NCI-H2196 (cell line): ENCODE results near the gene ATXN7L1.

Experiments
- DNase-seq: peaks from one replicate; lab custom pipeline; 2025; ENCODE audit not compliant: unreplicated experiment; lab: John Stamatoyannopoulos, UW

Gene ATXN7L1

GRCh38 chr7:105876091-105876963 lies at the start of gene ATXN7L1:
TSS of gene ATXN7L1 (minus strand) at chr7:105876599. CDS start at chr7:105876558, 41 bp downstream.
- DNase-seq = peak; percentile 97

- DNase-seq = no peak
Observed at GRCh38 chr7:105926131-105926530, 49.7 kb upstream of the ATXN7L1 start.

- no peak for DNase-seq
Observed at GRCh38 chr7:105924945-105925344, 48.5 kb upstream of the ATXN7L1 start.

- DNase-seq = no peak
Observed at GRCh38 chr7:105920766-105921165, 44.4 kb upstream of the ATXN7L1 start.

- no peak for DNase-seq
Observed at GRCh38 chr7:105917659-105918058, 41.3 kb upstream of the ATXN7L1 start.

- no peak for DNase-seq
Observed at GRCh38 chr7:105916603-105917002, 40.2 kb upstream of the ATXN7L1 start.

GRCh38 chr7:105913947-105914346 lies 37.5 kb upstream of the ATXN7L1 start:
- no peak for DNase-seq

- DNase-seq = no peak
Observed at GRCh38 chr7:105911961-105912575, 35.7 kb upstream of the ATXN7L1 start.

- no peak for DNase-seq
Observed at GRCh38 chr7:105910172-105910571, 33.8 kb upstream of the ATXN7L1 start.

- DNase-seq = no peak
Observed at GRCh38 chr7:105909742-105910141, 33.3 kb upstream of the ATXN7L1 start.

- no peak for DNase-seq
Observed at GRCh38 chr7:105907129-105907846, 30.9 kb upstream of the ATXN7L1 start.

GRCh38 chr7:105906695-105907094 lies 30.3 kb upstream of the ATXN7L1 start:
- DNase-seq = no peak

GRCh38 chr7:105905910-105906568 lies 29.6 kb upstream of the ATXN7L1 start:
- DNase-seq = no peak

- DNase-seq = no peak
Observed at GRCh38 chr7:105905209-105905909, 29.0 kb upstream of the ATXN7L1 start.

- no peak for DNase-seq
Observed at GRCh38 chr7:105904064-105904463, 27.7 kb upstream of the ATXN7L1 start.

- no peak for DNase-seq
Observed at GRCh38 chr7:105902325-105902911, 26.0 kb upstream of the ATXN7L1 start.

- no peak for DNase-seq
Observed at GRCh38 chr7:105897999-105898398, 21.6 kb upstream of the ATXN7L1 start.

GRCh38 chr7:105896407-105896911 lies 20.1 kb upstream of the ATXN7L1 start:
- peak; percentile 90 for DNase-seq

- no peak for DNase-seq
Observed at GRCh38 chr7:105894131-105894530, 17.7 kb upstream of the ATXN7L1 start.

GRCh38 chr7:105892387-105892786 lies 16.0 kb upstream of the ATXN7L1 start:
- no peak for DNase-seq
